GM10847 (cell line): ENCODE results near the gene VAT1L.

Experiments
- POLR2A ChIP-seq: IDR thresholded peaks from 2 replicates; pipeline ENCODE4 v1.6.1; 2011; ENCODE audit not compliant: insufficient read length; ENCODE audit errors: extremely low read depth

VAT1L gene

DNA sequence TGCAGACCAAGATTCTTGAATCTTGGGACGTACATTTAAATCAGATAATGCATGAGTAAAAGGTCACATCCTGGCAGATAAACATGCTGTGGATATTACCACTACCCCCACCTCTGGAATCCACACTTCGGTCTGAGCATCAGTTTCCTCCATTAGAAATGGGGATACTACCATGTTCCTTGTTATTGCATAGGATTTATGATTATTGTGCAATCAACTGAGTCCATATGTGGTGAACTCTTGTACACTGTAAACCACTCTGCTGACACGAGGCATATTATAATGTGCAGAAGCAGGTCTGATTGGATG lies 108.7 kb downstream of the VAT1L start:
- TF ChIP-seq POLR2A: no peak

DNA sequence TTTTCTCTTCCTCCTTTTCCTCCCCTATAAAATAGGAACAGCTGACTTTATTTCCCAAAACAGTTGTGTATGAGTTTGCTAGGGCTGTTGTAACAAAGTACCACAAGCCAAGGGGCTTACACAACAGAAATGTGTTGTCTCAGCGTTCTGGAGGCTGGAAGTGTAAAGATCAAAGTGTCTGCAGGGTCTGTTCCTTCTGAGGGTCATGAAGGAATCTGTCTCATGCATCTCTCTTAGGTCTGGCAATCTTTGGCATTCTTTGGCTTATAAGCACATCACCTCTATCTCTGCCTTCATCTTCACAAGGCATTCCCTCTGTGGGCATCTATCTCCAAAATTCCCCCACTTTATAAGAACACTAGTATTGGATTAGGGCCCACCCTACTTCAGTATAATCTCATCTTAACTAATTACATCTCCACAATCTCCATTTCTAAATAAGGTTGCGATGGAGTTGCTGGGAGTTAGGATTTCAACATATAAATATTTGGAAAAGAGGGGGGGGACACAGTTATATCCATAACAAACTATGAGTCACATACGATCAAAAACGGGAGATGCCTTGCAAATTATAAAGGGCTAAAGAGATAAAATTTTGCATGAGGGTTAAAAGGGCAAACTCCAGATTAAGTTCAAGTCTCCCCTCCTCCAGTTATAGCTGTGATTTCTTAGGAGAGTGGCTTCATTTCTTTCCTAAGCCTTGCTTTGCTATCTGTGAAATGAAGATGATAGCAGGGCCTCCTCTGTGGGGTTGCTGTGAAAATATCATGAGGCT lies 109.7 kb downstream of the VAT1L start:
- TF ChIP-seq POLR2A: no peak

DNA sequence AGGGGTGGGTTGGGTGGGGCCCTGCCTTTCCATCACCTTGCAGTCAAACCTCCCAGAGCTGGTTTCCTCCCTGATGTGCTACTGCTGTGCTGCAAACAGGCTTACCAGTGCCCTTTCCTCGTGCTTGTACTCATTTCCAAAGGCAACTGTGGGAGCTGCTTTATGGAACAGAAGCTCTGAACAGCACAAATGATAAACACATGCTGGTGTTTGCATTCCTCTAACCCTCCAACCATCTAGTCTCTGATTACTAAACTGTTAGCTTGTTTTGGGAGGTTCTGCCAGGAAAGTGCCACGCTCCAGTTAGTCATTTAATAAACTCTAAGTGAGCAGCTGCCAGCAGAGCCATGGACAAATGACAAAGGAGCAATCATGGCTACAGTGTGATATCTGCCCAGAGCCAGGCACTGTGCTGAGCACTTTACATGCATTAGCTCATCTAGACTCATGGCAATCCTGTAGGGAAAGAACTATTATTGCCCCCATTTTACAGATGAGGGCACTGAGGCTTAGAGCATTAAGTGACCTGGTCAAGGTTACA lies 110.4 kb downstream of the VAT1L start:
- no peak for TF ChIP-seq POLR2A

DNA sequence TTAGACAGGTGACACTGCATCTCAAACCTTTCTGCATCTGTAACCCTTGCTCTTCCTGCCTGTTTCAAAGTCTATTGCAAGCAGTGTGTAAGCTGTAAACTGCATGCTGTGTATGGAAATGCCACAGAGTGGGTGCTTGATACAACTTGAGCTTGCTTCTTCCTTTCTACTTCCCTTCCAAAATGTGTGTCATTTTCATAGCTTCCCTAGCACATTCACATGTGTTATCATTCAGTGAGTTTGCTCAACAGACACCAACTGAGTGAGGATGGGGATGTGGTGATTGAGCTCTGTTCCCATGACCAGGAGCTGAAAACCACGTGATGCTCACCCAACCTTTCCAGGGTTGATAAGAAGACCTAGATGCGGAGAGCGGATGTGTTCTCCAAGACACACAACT lies 111.1 kb downstream of the VAT1L start:
- no peak for TF ChIP-seq POLR2A

DNA sequence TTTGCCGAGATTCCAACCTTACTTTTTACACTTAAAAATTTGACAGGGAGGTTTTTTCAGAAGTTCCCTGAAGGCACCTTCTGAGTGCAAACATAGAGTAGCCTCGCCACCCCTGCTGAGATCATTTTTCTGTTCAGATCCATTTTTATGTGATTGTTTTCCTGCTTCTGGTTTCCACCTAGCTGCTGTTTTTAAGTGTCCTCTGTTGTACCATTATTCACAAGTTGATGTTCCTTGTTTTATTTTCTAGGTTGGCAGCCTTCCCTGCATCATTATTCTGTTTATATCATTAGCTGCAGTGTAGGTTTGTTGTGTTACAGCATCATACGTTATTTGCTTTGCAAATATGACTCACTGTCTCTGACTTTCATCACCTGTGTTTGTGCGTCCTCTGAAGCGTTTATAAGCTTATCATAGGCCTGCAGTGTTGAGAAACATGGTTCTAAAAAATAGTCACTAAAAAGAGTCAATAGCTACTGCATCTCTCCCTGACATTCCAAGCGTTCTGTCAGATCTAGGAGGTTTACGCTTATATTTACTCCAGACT lies 117.1 kb downstream of the VAT1L start:
- TF ChIP-seq POLR2A: no peak

DNA sequence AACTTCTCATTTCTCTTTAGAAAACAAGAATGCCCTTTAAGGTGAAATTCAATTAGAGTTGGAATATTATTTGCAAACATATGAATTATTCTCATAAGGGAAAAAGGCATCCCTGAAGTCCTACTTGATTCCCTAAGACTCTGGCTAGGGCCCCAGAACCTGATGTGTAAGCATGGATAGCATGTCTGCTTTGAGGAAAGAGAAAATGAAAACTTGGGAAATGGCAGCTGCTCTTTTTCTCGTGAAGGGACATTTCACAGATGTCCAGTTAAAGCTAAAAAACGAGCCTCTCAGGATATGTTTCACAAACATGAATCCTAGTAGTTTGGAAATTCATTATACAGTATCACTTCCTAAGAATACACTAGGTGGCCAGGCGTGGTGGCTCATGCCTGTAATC lies 121.7 kb downstream of the VAT1L start:
- no peak for TF ChIP-seq POLR2A

DNA sequence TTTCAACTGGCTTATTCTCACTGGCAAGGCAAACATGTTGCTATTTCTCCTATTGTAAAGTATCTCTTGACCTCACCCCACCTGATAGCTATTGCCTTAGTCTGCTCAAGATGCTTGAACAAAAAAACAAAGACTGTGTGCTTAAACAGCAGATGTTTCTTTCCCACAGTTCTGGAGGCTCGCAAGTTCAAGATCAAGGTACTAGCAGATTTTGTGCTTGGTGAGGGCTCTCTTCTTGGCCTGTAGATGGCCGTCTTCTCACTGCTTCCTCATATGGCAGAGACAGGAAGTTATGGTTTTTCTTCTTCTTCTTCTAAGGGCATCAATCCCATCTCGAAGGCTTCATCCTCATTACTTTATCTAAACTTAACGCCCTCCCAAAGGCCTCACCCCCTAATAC lies 124.3 kb downstream of the VAT1L start:
- no peak for TF ChIP-seq POLR2A

DNA sequence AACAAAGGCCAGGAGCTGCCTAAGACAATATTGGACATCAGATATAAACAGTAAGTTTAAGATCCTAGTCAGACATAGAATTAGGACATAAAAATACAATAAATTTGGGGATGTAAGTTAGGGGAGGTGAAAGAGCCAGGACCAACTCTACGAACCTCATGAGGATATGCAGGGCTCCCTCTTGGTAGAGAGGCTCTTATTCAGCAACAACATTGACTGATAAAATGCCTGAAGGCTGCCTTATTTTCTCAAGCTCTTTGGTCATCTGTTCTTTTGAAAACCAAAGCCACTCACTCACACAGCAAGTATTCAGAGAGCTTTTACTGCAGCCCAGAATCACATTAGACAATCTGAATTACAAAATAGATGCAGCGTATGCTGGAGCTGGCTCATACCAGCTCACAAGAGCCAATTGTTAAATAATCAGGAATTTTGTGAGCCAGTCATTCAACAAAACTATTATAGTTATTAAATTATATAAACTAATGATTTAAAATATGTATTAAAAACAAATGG lies 125.4 kb downstream of the VAT1L start:
- no peak for TF ChIP-seq POLR2A

DNA sequence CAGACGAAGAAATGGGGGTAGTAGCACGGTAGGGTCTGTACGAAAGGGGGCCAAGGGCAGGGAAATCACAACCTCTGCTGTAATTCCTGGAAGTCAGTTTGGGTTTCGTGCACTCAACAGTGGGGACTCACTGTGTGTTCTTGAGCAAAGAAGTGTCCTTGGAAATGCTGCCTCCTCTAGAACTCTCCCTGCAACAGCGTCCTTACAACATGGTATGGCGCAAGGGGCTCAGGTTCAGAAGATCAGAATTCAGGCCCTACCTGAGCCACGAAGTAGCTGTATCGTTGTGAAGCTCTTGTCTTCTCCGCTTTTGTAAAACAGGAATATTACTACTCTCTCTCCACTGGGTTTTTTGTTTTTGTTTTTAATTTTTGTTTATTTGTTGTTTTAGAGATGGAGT lies 127.7 kb downstream of the VAT1L start:
- TF ChIP-seq POLR2A: no peak

DNA sequence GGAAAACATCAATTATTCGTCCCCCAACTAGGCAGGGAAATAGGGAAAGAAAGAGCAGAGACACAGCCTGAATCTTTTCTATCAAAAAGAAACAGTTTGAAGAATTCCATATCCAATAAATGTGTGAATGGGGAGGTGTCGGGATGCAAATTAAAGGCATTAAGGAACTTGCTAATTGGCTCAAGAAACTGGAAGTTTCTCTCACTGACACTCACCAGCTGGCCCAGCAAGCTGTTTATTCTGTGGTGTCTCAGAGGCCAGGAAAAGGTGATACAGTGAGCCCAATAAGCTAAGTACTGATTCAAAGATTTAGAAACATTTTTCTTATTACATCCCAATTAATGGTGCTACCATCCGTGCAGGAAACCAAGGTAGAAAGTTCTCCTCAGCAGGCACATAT lies 129.6 kb downstream of the VAT1L start:
- TF ChIP-seq POLR2A: no peak

DNA sequence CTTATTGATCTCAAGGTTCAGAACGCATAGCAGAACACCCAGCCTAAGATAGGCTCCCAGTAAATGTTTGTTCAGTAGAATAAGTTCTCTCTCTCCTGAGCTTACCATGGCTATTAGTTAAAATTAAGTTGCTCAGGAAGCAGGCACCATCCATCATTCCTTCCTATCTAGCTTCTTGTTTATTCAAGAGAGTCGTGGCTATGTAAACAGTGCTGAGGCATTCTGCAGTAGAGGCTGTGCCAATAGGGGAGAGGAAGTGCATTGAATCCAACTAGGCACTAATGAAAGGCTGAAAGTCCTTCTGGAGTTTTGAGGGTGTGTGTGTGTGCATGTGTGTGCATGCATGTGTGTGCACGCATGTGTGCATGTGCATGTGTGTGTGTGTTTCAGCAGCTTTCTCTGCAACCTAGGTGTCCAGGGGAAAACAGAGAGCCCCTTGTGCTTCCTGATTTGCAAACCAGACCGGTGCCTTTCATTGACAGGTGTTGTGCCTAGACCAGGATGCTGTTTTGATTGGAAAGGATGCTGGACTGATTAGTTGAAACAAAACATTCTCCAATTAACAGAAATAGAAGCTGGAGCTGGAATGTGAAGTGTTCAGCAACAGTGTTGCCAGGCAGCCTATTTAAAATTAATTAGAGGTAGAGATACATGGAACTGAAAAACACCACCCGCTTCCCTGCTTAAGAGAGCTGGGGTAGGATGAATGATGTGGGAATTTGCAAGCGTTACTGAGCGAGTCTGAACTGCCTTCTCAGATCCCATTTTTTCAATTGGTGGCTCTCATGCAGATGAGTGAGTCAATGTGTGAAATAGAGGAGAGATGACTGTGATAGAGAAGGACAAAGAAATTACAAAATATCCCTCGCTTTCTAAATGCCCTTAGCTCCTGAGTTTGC lies 130.7 kb downstream of the VAT1L start:
- no peak for TF ChIP-seq POLR2A

DNA sequence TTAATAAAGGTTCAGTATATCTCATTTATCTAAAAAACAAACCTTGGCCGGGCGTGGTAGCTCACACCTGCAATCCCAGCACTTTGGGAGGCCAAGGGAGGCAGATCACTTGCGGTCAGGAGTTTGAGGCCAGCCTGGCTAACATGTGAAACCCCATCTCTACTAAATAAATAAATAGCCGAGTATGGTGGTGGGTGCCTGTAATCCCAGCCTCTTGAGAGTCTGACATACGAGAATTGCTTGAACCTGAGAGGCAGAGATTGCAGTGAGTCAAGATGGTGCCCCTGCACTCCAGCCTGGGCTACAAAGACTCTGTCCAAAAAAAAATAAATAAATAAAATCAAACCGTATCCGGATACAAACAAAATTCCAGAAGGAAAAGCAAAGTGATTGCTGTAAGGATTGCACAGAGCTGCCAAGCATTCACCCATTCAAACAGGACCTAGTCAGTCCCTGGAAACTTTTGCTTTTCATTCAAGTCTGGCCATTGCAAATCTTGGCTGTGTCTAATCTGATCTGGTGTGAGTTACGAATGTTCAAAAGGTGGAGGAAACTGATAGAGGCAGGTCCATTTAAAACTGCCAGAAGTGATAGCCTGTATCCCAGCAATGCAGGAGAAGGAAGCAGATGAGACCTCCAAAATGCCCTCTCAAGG lies 131.5 kb downstream of the VAT1L start:
- TF ChIP-seq POLR2A: no peak

DNA sequence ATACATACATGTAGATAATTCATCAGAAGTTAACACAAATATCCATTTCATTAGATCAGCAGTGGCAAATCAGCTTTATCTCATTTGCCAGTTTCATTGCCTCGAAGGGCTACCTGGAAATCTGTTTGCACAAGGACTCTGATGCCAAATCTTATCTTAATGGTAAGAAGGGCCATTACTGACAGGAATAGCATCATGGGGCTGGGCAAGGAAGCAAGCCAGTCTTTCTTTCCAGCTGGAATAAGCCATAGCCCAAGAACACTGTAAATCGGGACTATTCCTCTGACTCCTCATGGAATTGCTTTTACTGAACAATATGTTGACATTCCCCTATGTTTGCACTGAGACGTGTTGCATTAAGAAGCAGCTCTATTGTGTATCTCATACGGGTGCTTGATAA lies 132.6 kb downstream of the VAT1L start:
- no peak for TF ChIP-seq POLR2A

DNA sequence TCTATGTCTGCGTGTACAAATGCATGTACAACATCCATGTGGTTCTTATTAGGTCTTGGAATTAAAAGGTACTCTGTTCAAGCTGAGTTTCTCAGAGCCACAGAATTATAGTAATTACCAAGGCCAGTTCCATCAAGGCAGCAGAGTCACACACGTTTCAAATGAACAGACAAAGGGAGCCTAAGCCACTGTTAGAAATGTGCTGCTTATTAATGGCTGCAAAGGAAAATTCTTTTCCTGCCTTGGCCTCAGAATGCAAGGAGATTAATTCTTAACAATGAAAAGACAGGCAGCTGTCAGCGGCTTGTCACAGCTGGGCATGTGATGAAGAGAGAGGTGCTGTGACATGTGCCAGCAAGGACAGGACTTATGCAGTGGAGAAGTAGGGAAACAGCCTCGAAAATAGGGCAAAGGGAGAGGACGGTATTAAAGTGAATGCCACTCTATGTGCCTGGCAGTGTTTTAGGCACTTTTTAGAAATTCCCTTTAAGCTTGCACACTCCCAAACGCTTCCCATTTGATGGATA lies 133.9 kb downstream of the VAT1L start:
- no peak for TF ChIP-seq POLR2A

DNA sequence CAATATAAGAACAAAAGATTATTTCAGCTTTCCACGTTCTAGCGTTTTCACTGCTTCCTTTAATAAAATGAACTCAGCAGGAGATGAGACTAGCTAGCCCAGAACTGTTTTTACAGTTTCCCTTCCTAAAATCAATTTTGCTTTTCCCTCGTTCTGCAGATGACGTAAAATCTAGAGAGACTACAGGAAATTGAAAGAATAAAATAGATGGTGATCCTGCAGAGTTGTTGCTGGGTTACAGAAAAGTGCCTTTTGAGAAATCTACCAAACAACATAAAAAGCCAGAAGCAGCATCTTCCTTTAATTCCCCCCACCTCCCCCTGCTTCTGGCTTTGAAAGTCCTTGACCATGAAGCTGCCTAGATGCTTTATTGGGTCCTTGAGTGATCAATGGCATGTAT lies 137.2 kb downstream of the VAT1L start:
- TF ChIP-seq POLR2A: no peak
